IPS-NIHi7 (cell line): ENCODE data around the gene FBXW9.
A peak's percentile ranks its signal among the peaks of the same experiment; 100 is the strongest.
"Not testable (repeated sequence)": the region's sequence is repeated elsewhere in the genome, so short reads cannot be mapped to it uniquely, and the experiment has no call there.

Experiments
- DNase-seq: peaks from one replicate; pipeline ENCODE4 v3.0.0; 2012; ENCODE audit warnings: mixed read lengths; ENCODE audit errors: extremely low spot score

The FBXW9 gene

GRCh38 chr19:12696366-12697335 is at the start of gene FBXW9:
Gene FBXW9 (minus strand): TSS chr19:12696631. CDS start chr19:12696581, 50 bp downstream.
- DNase-seq: peak; percentile 98

- DNase-seq: no peak
Measured at GRCh38 chr19:12745166-12745897, 48.9 kb upstream of the FBXW9 start.

DNA sequence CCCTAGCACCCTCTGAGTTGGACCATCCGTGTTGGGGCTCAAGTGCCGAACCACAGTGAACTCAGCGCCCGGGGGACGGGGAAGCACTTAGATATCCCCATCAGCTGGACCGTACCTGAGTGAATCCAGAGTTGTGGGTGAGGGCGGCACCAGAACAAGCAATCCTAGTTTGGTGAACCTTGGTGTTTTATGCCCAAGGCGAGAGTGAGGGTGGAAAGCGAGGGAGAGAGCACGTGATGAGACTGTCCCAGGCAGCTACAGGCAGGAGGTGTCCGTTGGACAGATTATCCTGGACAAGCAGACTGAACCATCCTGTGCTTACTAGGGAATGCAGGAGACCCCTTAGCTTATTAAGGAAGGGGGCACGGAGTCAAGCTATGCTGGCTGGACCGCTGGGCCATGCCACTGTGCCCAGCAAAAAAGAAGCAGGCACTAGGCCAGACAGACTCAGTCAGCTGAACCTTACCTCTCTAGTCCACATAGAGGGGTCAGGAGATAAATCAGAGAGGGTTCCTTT is 41.5 kb upstream of the FBXW9 start:
- no peak for DNase-seq

DNA sequence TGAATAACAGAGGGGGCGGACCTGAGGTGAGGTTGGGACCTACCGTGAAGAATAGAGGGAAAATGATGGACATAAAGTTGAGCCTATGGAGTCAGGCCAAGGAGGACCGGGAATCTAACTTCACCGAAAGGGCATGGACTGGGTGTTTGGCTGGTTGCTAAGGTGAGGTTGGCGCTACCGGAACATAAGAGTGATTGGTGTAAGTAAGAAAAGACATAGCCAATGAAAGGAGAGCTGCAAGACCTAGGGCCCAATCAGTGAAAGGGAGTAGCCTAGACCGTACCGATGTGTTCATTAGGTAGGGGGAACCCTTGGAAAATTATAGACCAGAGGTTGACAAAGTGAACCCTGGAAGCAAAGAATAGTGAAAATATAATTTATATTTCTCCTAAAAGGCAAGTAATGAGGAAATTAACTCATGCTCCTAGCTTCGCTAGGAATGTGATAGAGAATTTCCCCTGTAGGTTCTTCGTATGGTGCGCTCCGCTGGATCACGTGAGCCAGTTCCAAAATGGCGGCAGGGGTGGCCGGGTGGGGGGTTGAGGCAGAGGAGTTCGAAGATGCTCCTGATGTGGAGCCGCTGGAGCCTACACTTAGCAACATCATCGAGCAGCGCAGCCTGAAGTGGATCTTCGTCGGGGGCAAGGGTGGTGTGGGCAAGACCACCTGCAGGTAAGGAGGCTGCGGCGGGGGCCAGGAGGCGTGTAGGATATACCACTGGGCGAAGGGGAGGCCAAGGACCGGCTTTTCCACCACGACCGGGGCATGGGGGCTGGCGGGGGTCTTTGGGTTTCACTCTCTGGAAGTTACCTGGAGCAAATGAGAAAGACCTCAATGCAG is 40.8 kb upstream of the FBXW9 start, which contains the start of gene GET3:
Gene GET3, plus strand, starts transcription at position 503 of the 840 bp plus-strand sequence. Its CDS starts 9 bp downstream, at position 512.
- DNase-seq: peak; percentile 96

GRCh38 chr19:12733369-12734214 is 37.2 kb upstream of the FBXW9 start:
- DNase-seq: no peak

- DNase-seq: no peak
Measured at GRCh38 chr19:12731337-12731736, 34.9 kb upstream of the FBXW9 start.

- DNase-seq: no peak
Measured at GRCh38 chr19:12730064-12730463, 33.6 kb upstream of the FBXW9 start.

GRCh38 chr19:12727745-12728433 is 31.5 kb upstream of the FBXW9 start:
- DNase-seq: no peak

GRCh38 chr19:12726988-12727316 is 30.5 kb upstream of the FBXW9 start:
- no peak for DNase-seq

- not testable (repeated sequence) for DNase-seq
Measured at GRCh38 chr19:12725612-12726011, 29.2 kb upstream of the FBXW9 start.

DNA sequence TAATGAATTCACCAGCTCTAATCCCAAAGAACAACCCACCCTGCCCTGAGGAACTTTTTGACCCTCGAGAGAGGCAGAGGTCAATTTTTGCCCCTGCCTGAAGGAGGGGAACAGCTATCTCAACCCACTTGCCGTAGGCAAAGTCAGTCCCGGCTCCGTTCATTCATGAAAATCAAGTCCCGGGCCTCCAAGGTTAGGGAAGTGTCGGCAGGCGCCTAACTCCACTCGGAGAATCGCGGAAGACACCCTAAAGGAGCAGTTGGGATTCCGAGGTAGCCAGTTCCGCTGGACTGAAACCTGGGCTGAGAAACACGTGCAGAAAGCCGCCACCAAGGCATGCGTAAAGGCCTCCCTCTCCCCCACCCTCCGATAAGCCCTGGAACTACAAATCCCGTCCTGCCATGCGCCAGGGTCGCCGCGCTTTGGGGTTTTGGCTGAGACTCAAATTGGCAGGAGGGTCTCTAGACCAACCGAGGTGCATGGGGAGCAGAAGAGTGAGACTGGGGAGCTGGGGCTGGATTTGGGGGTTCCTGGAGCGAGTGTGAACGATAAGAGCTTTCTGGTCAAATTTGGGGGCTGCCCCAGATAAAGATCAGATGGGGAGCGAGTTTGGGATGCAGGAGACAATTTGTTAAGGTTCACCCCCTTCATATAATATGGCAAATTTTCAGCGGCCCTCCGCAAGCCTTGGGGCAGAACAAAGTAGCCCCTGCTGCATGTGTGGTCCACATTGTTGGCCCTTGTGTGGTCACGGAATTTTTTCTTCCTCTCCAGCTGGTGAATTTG is 27.4 kb upstream of the FBXW9 start, which contains the start of gene TNPO2:
Gene TNPO2, minus strand, starts transcription at position 292 of the 786 bp plus-strand sequence. CDS start 2,955 bp downstream, outside the sequence.
- peak; percentile 81 for DNase-seq

- no peak for DNase-seq
Measured at GRCh38 chr19:12723381-12723640, 26.9 kb upstream of the FBXW9 start.

GRCh38 chr19:12722566-12723380 is 26.3 kb upstream of the FBXW9 start:
- DNase-seq: peak; percentile 95

- peak; percentile 73 for DNase-seq
Measured at GRCh38 chr19:12721656-12722565, 25.5 kb upstream of the FBXW9 start.

GRCh38 chr19:12720851-12721655 is 24.6 kb upstream of the FBXW9 start:
- DNase-seq: no peak

DNA sequence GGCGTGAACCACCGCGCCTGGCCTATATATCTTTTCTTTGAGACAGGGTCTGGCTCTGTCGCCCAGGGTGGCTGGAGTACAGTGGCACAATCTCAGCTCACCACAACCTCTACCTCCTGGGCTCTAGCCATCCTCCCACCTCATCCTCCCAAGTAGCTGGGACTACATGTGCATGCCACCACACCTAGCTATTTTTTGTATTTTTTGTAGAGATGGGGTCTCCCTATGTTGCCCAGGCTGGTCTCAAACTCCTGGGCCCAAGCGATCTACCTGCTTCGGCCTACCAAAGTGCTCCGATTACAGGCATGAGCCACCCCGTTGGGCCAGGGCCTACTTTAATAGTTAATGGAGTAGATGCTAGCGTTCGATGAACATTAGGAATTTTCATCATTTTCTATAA is 23.9 kb upstream of the FBXW9 start:
- no peak for DNase-seq
